GM23338 (cell line): ENCODE measurements around the gene ARHGEF40. TPM values are rescaled to one million over a fixed set of nuclear protein-coding genes. Genes with fewer than 3 reads are reported as not detected.

Experiments used
- ATAC-seq: fragments of 200-7000 bp; cut with Tn5 transposase; 3 replicates; pipeline ENCODE4 v1.9.1; 2020
- DNase-seq: peaks from one replicate; pipeline ENCODE4 v3.0.0-alpha.2; 2015; ENCODE audit warnings: low spot score
- H2AFZ ChIP-seq: fragments of 200-600 bp; sonication (generic); 2 replicates; pipeline ENCODE4 v1.8.0; 2016; ENCODE audit warnings: antibody characterized with exemption, mild to moderate bottlenecking, moderate library complexity
- H3F3A ChIP-seq: fragments of 200-600 bp; sonication (generic); replicated peaks from 2 replicates; pipeline ENCODE4 v1.8.0; 2017; ENCODE audit warnings: antibody characterized with exemption, mixed run types, low read depth
- H3K27ac ChIP-seq: fragments of 200-600 bp; sonication (generic); 2 replicates; pipeline ENCODE4 v1.6.1; 2016; ENCODE audit warnings: low read depth
- H3K27me3 ChIP-seq: fragments of 200-600 bp; sonication (generic); 2 replicates; pipeline ENCODE4 v1.8.0; 2016; ENCODE audit warnings: mild to moderate bottlenecking, mixed run types, moderate library complexity; ENCODE audit not compliant: insufficient read depth
- H3K36me3 ChIP-seq: fragments of 200-600 bp; sonication (generic); 2 replicates; pipeline ENCODE4 v1.8.0; 2016; ENCODE audit warnings: mild to moderate bottlenecking; ENCODE audit not compliant: insufficient read depth
- H3K4me1 ChIP-seq: fragments of 200-600 bp; sonication (generic); 2 replicates; pipeline ENCODE4 v1.8.0; 2016; ENCODE audit warnings: mild to moderate bottlenecking, moderate library complexity; ENCODE audit not compliant: insufficient read depth
- H3K4me2 ChIP-seq: fragments of 200-600 bp; sonication (generic); 2 replicates; pipeline ENCODE4 v1.7.1; 2017; ENCODE audit warnings: mixed run types
- H3K4me3 ChIP-seq: fragments of 200-600 bp; sonication (generic); 2 replicates; pipeline ENCODE4 v1.6.1; 2016; ENCODE audit warnings: mixed run types
- H3K79me2 ChIP-seq: fragments of 200-600 bp; sonication (generic); replicated peaks from 2 replicates; pipeline ENCODE4 v1.8.0; 2017; ENCODE audit warnings: mild to moderate bottlenecking; ENCODE audit not compliant: insufficient read depth
- H3K9me2 ChIP-seq: fragments of 200-600 bp; sonication (generic); 2 replicates; pipeline ENCODE4 v1.8.0; 2017; ENCODE audit not compliant: insufficient read depth
- H4K20me1 ChIP-seq: fragments of 200-600 bp; sonication (generic); replicated peaks from 2 replicates; pipeline ENCODE4 v1.8.0; 2017; ENCODE audit warnings: mild to moderate bottlenecking; ENCODE audit not compliant: insufficient read depth
- H3K27ac Mint-ChIP-seq: 2 replicates; pipeline ENCODE4 v1.8.0; 2020; ENCODE audit warnings: inconsistent platforms, mild to moderate bottlenecking, moderate library complexity, mixed read lengths
- H3K27me3 Mint-ChIP-seq: 3 replicates; pipeline ENCODE4 v1.8.0; 2022; ENCODE audit warnings: low read depth, mild to moderate bottlenecking, moderate library complexity, mixed read lengths, inconsistent platforms; ENCODE audit not compliant: insufficient read depth, poor library complexity
- H3K36me3 Mint-ChIP-seq: 3 replicates; pipeline ENCODE4 v1.8.0; 2021; ENCODE audit warnings: low read depth, mild to moderate bottlenecking, inconsistent platforms, moderate library complexity, mixed read lengths
- H3K4me1 Mint-ChIP-seq: 3 replicates; pipeline ENCODE4 v1.8.0; 2020; ENCODE audit warnings: mild to moderate bottlenecking, inconsistent platforms, mixed read lengths
- H3K4me3 Mint-ChIP-seq: 3 replicates; pipeline ENCODE4 v1.8.0; 2021; ENCODE audit warnings: moderate library complexity, mild to moderate bottlenecking, inconsistent platforms, mixed read lengths
- H3K9me3 Mint-ChIP-seq: 3 replicates; pipeline ENCODE4 v1.8.0; 2020; ENCODE audit warnings: moderate library complexity, mild to moderate bottlenecking, inconsistent platforms, mixed read lengths
- CTCF ChIP-seq, 2 experiments: fragments of 200-600 bp in 1 of 2; sonication (generic) in 1 of 2; conservative IDR thresholded peaks; 2 replicates each; pipeline versions ENCODE4 v1.5.1 to v1.6.1; 2016 to 2017; ENCODE audit warnings: antibody characterized with exemption in 2 of 2, low read depth in 2 of 2, mild to moderate bottlenecking in 2 of 2, moderate library complexity in 1 of 2
- EZH2phosphoT487 ChIP-seq: fragments of 200-600 bp; sonication (generic); IDR thresholded peaks from one replicate; pipeline ENCODE4 v1.8.1; 2018; ENCODE audit warnings: antibody characterized with exemption; ENCODE audit not compliant: unreplicated experiment
- POLR2AphosphoS5 ChIP-seq: IDR thresholded peaks from 2 replicates; pipeline ENCODE4 v1.6.1; 2016; ENCODE audit warnings: antibody characterized with exemption, low read depth
- ZNF114 ChIP-seq: fragments of 250-450 bp; sonication (Bioruptor Pico); IDR thresholded peaks from 2 replicates; pipeline ENCODE4 v1.5.0; 2020; ENCODE audit warnings: mild to moderate bottlenecking, moderate library complexity
- polyA plus RNA-seq: library from polyadenylated mRNA; unstranded; fragments of >200 nt; fragmentation: Nextera tagmentation; extraction: Ambion mirVana; gene quantifications from 2 replicates; pipeline ENCODE4 v1.2.1, GENCODE V29; 2016
- total RNA-seq: library from RNA; depleted of rRNA; stranded (reverse); fragments of >200 nt; shearing (Covaris generic); gene quantifications from 2 replicates; pipeline ENCODE4 v1.2.3, GENCODE V29; 2014

Gene ARHGEF40
- total and polyA plus RNA-seq, 2 experiments from 2014 or later: 17.7 to 44.6 TPM

- Histone ChIP-seq H3K27ac (no peak overlapping the region), H2AFZ (no peak overlapping the region), H3K27me3 (no peaks in the 10 kb centered on the region), H3K36me3 (peaks cover 22% of the 10 kb centered on the region), H3F3A (peaks cover 34% of the 10 kb centered on the region), H4K20me1 (peaks cover 23% of the 10 kb centered on the region), H3K4me1 (peaks cover 25% of the 10 kb centered on the region), H3K4me3 (no peak overlapping the region), H3K9me2 (no peaks in the 10 kb centered on the region), H3K4me2 (no peak overlapping the region), H3K79me2 (peaks cover 10% of the 10 kb centered on the region)
- no peak for DNase-seq
- no peak for ATAC-seq
- TF ChIP-seq CTCF (conservative IDR thresholded peaks at IDR 0.05; ENCODE audit: low read depth in 2 of 2): no peak
- H3K27me3 Mint-ChIP-seq: peaks cover 40% of the 10 kb centered on the region
- H3K4me1 Mint-ChIP-seq: peaks cover 58% of the 10 kb centered on the region
- H3K36me3 Mint-ChIP-seq: peaks cover 82% of the 10 kb centered on the region
- no peak overlapping the region for H3K4me3 Mint-ChIP-seq
- peaks cover 11% of the 10 kb centered on the region; the same call in 2 of the 3 replicates for H3K9me3 Mint-ChIP-seq
- H3K27ac Mint-ChIP-seq: no peak overlapping the region
Measured at GRCh38 chr14:21089877-21090193, 19.7 kb downstream of the ARHGEF40 start.

- no peaks in the 10 kb centered on the region for H3K9me2 ChIP-seq
- no peak overlapping the region for H3K27ac ChIP-seq
- TF ChIP-seq CTCF (conservative IDR thresholded peaks at IDR 0.05; ENCODE audit: low read depth in 2 of 2) (peak; percentile 66 to 71), POLR2AphosphoS5 (peak; percentile 18; the same call in 1 of the 2 replicates), ZNF114 (CRISPR knock-in tag) (no peak), EZH2phosphoT487 (no peak)
- peaks cover 26% of the 10 kb centered on the region for H4K20me1 ChIP-seq
- Mint-ChIP-seq H3K36me3 (peaks cover 77% of the 10 kb centered on the region), H3K9me3 (peaks cover 11% of the 10 kb centered on the region; the same call in 2 of the 3 replicates), H3K4me1 (peaks cover 63% of the 10 kb centered on the region), H3K4me3 (no peak overlapping the region; the same call in 2 of the 3 replicates), H3K27me3 (peaks cover 40% of the 10 kb centered on the region), H3K27ac (peak overlapping the region; percentile 52; the same call in 1 of the 2 replicates)
- no peak overlapping the region for H3K4me3 ChIP-seq
- H3F3A ChIP-seq: peaks cover 39% of the 10 kb centered on the region
- no peak overlapping the region for H2AFZ ChIP-seq
- peaks cover 22% of the 10 kb centered on the region for H3K36me3 ChIP-seq
- H3K79me2 ChIP-seq: peaks cover 16% of the 10 kb centered on the region
- peaks cover 31% of the 10 kb centered on the region for H3K4me1 ChIP-seq
- H3K4me2 ChIP-seq: no peak overlapping the region
- DNase-seq (peak; percentile 87), ATAC-seq (peak; percentile 28)
- no peaks in the 10 kb centered on the region for H3K27me3 ChIP-seq
Measured at GRCh38 chr14:21090194-21090939, 20.3 kb downstream of the ARHGEF40 start.
